K562 (cell line): Measurements from ENCODE around the gene PPP1R14B. TPM values are rescaled to one million over a fixed set of nuclear protein-coding genes. Genes with fewer than 3 reads are reported as not detected.
A peak's percentile ranks its signal among the peaks of the same experiment; 100 is the strongest.

Experiments
- ATAC-seq: fragments of 200-7000 bp; cut with Tn5 transposase; 3 replicates; pipeline ENCODE4 v1.9.1; 2020; ENCODE audit warnings: moderate library complexity
- BruUV-seq: library from RNA; stranded (reverse); fragments of 400-500 nt; replicated peaks from 2 replicates; lab custom pipeline; 2021; lab: Mats Ljungman, UMichigan
- CTCF ChIA-PET: fragments of 300-600 bp; formaldehyde crosslinking; extraction: SDS; loops from one replicate; lab custom pipeline; 2021; ENCODE audit warnings: low intra/inter-chr PET ratio; lab: Yijun Ruan, JAX
- POLR2A ChIA-PET: fragments of 300-600, 350-650 bp; sonication (Branson Sonifier 250); formaldehyde crosslinking; extraction: SDS; loops from one replicate; lab custom pipeline; 2021; ENCODE audit warnings: antibody characterized with exemption, inconsistent platforms; lab: Yijun Ruan, JAX
- DNase-seq, 4 experiments: peaks; one replicate each; pipeline versions ENCODE4 v3.0.0 to v3.0.0-alpha.2; 2011 to 2018; ENCODE audit warnings: low spot score in 3 of 4, mixed read lengths in 3 of 4; ENCODE audit errors: extremely low read depth in 1 of 4
- FAIRE-seq: peaks from 2 replicates; lab custom pipeline; 2011; peaks lifted over from hg19 to GRCh38; lab: Jason Lieb, UNC
- H2AFZ ChIP-seq: 2 replicates; pipeline ENCODE4 v1.6.0; 2011; ENCODE audit warnings: low read depth, low read length, control low read depth, inconsistent platforms
- H3K27ac ChIP-seq: fragments of 200-600 bp; 3 replicates; pipeline ENCODE4 v1.8.0; 2011; ENCODE audit warnings: low read depth, mild to moderate bottlenecking, control low read depth, inconsistent platforms, low read length, moderate library complexity, mixed read lengths; ENCODE audit errors: extremely low read depth
- H3K27me3 ChIP-seq, 2 experiments: fragments of 300-600 bp in 1 of 2; 2 replicates in 1 of 2; 3 replicates in 1 of 2; pipeline versions ENCODE4 v1.6.0 to v1.8.0; 2011; ENCODE audit warnings: inconsistent platforms in 2 of 2, low read length in 2 of 2, mild to moderate bottlenecking in 1 of 2, mixed read lengths in 1 of 2, moderate library complexity in 1 of 2; ENCODE audit not compliant: control insufficient read depth in 2 of 2, insufficient read depth in 2 of 2
- H3K36me3 ChIP-seq: fragments of 300-600 bp; 3 replicates; pipeline ENCODE4 v1.8.0; 2011; ENCODE audit warnings: mild to moderate bottlenecking, low read length, inconsistent platforms; ENCODE audit not compliant: control insufficient read depth, insufficient read depth
- H3K4me1 ChIP-seq, 2 experiments: fragments of 200-600 bp in 1 of 2; replicated peaks in 1 of 2; 2 replicates in 1 of 2; 3 replicates in 1 of 2; pipeline versions ENCODE4 v1.5.1 to v1.8.0; 2011; ENCODE audit warnings: inconsistent platforms in 2 of 2, low read length in 2 of 2, mild to moderate bottlenecking in 1 of 2, mixed read lengths in 1 of 2, moderate library complexity in 1 of 2; ENCODE audit not compliant: control insufficient read depth in 2 of 2, insufficient read depth in 2 of 2
- H3K4me2 ChIP-seq: 2 replicates; pipeline ENCODE4 v1.6.1; 2011; ENCODE audit warnings: low read length, control low read depth, inconsistent platforms, mixed read lengths; ENCODE audit not compliant: insufficient read depth
- H3K4me3 ChIP-seq: fragments of 200-600 bp; sonication (generic), shearing (Covaris generic); 2 replicates; pipeline ENCODE4 v1.5.1; 2016; ENCODE audit warnings: control low read depth, inconsistent platforms
- H3K79me2 ChIP-seq: fragments of 200-600 bp; 3 replicates; pipeline ENCODE4 v1.8.0; 2011; ENCODE audit warnings: low read length, inconsistent platforms; ENCODE audit not compliant: control insufficient read depth, insufficient read depth
- H3K9ac ChIP-seq, 2 experiments: 2 replicates each; pipeline versions ENCODE4 v1.6.0 to v1.6.1; 2011; ENCODE audit warnings: low read depth in 2 of 2, low read length in 2 of 2, control low read depth in 1 of 2, inconsistent platforms in 1 of 2, mild to moderate bottlenecking in 1 of 2, mixed read lengths in 1 of 2; ENCODE audit not compliant: insufficient read depth in 1 of 2
- H3K9me1 ChIP-seq: one replicate; pipeline ENCODE4 v1.6.0; 2011; ENCODE audit warnings: inconsistent platforms, mild to moderate bottlenecking, low read length, moderate library complexity; ENCODE audit not compliant: control insufficient read depth, insufficient read depth
- H3K9me3 ChIP-seq: replicated peaks from 2 replicates; pipeline ENCODE4 v1.5.1; 2011; ENCODE audit warnings: low read depth, low read length, inconsistent platforms; ENCODE audit not compliant: control insufficient read depth, insufficient read depth
- H4K20me1 ChIP-seq: replicated peaks from 2 replicates; pipeline ENCODE4 v1.6.1; 2011; ENCODE audit warnings: low read length, inconsistent platforms, mixed read lengths; ENCODE audit not compliant: control insufficient read depth, insufficient read depth
- DACH1 ChIP-seq: fragments of 450-650 bp; IDR thresholded peaks from 2 replicates; pipeline ENCODE4 v1.6.1; 2018; ENCODE audit not compliant: partially characterized antibody
- HNRNPK ChIP-seq: fragments of 200-400 bp; formaldehyde crosslinking; IDR thresholded peaks from one replicate; pipeline ENCODE4 v1.6.1; 2018; ENCODE audit warnings: mild to moderate bottlenecking, low read depth, low read length; ENCODE audit not compliant: poor library complexity, severe bottlenecking
- MCM3 ChIP-seq: fragments of 450-650 bp; IDR thresholded peaks from 2 replicates; pipeline ENCODE4 v1.6.1; 2016
- MCM5 ChIP-seq: fragments of 450-650 bp; IDR thresholded peaks from 2 replicates; pipeline ENCODE4 v1.6.1; 2016; ENCODE audit warnings: low read depth
- NFE2 ChIP-seq: IDR thresholded peaks from 2 replicates; pipeline ENCODE4 v1.6.1; 2014; ENCODE audit warnings: antibody characterized with exemption, low read depth
- PCBP1 ChIP-seq: fragments of 200-400 bp; formaldehyde crosslinking; IDR thresholded peaks from 2 replicates; pipeline ENCODE4 v1.6.1; 2018; ENCODE audit warnings: mild to moderate bottlenecking, low read depth, low read length; ENCODE audit not compliant: poor library complexity, severe bottlenecking
- RBFOX2 ChIP-seq: fragments of 200-400 bp; formaldehyde crosslinking; IDR thresholded peaks from 2 replicates; pipeline ENCODE4 v1.6.1; 2017; ENCODE audit warnings: low read depth, mild to moderate bottlenecking, low read length, moderate library complexity
- SMARCE1 ChIP-seq: fragments of 450-650 bp; IDR thresholded peaks from 2 replicates; pipeline ENCODE4 v1.7.1; 2016; ENCODE audit warnings: mild to moderate bottlenecking
- SUPT5H ChIP-seq: fragments of 450-650 bp; IDR thresholded peaks from 2 replicates; pipeline ENCODE4 v1.6.1; 2016
- TFAM ChIP-seq: fragments of 250-450 bp; sonication (Bioruptor Pico); conservative IDR thresholded peaks from 2 replicates; pipeline ENCODE4 v1.5.0; 2021; ENCODE audit warnings: mild to moderate bottlenecking, moderate library complexity
- ZNF3 ChIP-seq: fragments of 250-450 bp; sonication (Bioruptor Pico); IDR thresholded peaks from 2 replicates; pipeline ENCODE4 v1.5.0; 2021; ENCODE audit warnings: mild to moderate bottlenecking, moderate library complexity
- WGBS: fragments of 100-300 bp; shearing (Covaris generic); methylation state at CpG from one replicate; pipeline ENCODE4 v1.1.6; 2016; ENCODE audit warnings: low coverage, mixed read lengths; ENCODE audit not compliant: insufficient coverage; ENCODE audit errors: missing lambda C conversion rate; 5-methylcytosine and 5-hydroxymethylcytosine counted together
- in situ Hi-C: fragments of 300-500 bp; cut with MboI; formaldehyde crosslinking; loops from 4 replicates; pipeline ENCODE4 v1.15.0; 2018; ENCODE audit warnings: inconsistent platforms, mixed read lengths
- intact Hi-C: fragments of 100-400 bp; cut with micrococcal nuclease; formaldehyde crosslinking; loops from 2 replicates; pipeline ENCODE4 v1.14.2; 2022
- polyA plus RNA-seq, 8 experiments: library from polyadenylated mRNA; depleted of rRNA in 4 of 8; stranded (reverse) in 5 of 8; unstranded in 3 of 8; fragments of >200 nt; fragmentation: Nextera tagmentation in 2 of 8; fragmentation: Illumina TruSeq in 1 of 8; extraction: Ambion mirVana in 2 of 8; extraction: Trizol in 1 of 8; gene quantifications; 2 replicates each; pipeline versions ENCODE4 v1.2.1 to v1.2.3, GENCODE V29; 2011 to 2014; ENCODE audit warnings: inconsistent platforms in 1 of 8, missing spikeins in 1 of 8
- total RNA-seq, 7 experiments: library from RNA; depleted of rRNA in 6 of 7; stranded (reverse); fragments of >200 nt in 6 of 7; fragmentation: Illumina TruSeq in 2 of 7; extraction: Trizol in 2 of 7; gene quantifications; 2 replicates each; pipeline versions ENCODE4 v1.2.1 to v1.2.3, GENCODE V29; 2011 to 2021; ENCODE audit warnings: low replicate concordance in 1 of 7
- TF ChIP-seq, protein P1 (sequence below): conservative IDR thresholded peaks from 2 replicates; pipeline ENCODE4 v1.6.1; 2011; ENCODE audit warnings: low read depth, mild to moderate bottlenecking, low read length; ENCODE audit not compliant: control insufficient read depth
- TF ChIP-seq, protein P2 (sequence below): fragments of 250-450 bp; sonication (Bioruptor Pico); IDR thresholded peaks from 2 replicates; pipeline ENCODE4 v1.9.0; 2021; ENCODE audit warnings: mild to moderate bottlenecking
- TF ChIP-seq, protein P3 (sequence below): sonication (generic); formaldehyde crosslinking; IDR thresholded peaks from 2 replicates; pipeline ENCODE4 v1.8.0; 2022; ENCODE audit warnings: mild to moderate bottlenecking, missing genetic modification reagents, borderline replicate concordance
- TF ChIP-seq, protein P4 (sequence below): sonication (generic); formaldehyde crosslinking; IDR thresholded peaks from 2 replicates; pipeline ENCODE4 v1.8.1; 2023; ENCODE audit warnings: mild to moderate bottlenecking, missing genetic modification reagents

Gene PPP1R14B
- total and polyA plus RNA-seq, 9 of the 15 experiments (the other 6 are each of a cell fraction or from before 2014, with no cell fraction given): 7.7 to 566 (median 212) TPM

- peak overlapping the region; percentile 84 to 95 for H3K9ac ChIP-seq
- intact Hi-C loops (no loop called here), in situ Hi-C loops (no loop called here)
- H4K20me1 ChIP-seq: peaks cover 7% of the 10 kb centered on the region
- H3K4me1 ChIP-seq: peaks cover 30 to 90% of the 10 kb centered on the region in 2 experiments
- no peak for ATAC-seq
- peak overlapping the region; percentile 87 for H3K4me3 ChIP-seq
- CTCF ChIA-PET: interaction anchor here (0.6 kb wide), 1 partner anchor 1346 kb away, joined by 3 read pairs; no protein-coding TSS in a partner anchor
- no TSS peak for BruUV-seq
- H3K4me2 ChIP-seq: peak overlapping the region; percentile 85
- H3K36me3 ChIP-seq: peaks cover 37% of the 10 kb centered on the region; the same call in 2 of the 3 replicates
- no peak for DNase-seq
- whole genome bisulfite sequencing: 2% methylated on average over 13 of the region's 18 CpGs
- TF ChIP-seq PCBP1 (peak; percentile 26), SMARCE1 (0 out of 2 replicates have a peak, but pooled peaks have one; percentile 10), ZNF3 (no peak), DACH1 (peak; percentile 27), SUPT5H (no peak), MCM3 (no peak), MCM5 (no peak), HNRNPK (no peak), NFE2 (no peak), RBFOX2 (peak; percentile 25; the same call in 1 of the 2 replicates), TFAM (CRISPR knock-in tag) (no peak)
- TF ChIP-seq, protein P1, sequence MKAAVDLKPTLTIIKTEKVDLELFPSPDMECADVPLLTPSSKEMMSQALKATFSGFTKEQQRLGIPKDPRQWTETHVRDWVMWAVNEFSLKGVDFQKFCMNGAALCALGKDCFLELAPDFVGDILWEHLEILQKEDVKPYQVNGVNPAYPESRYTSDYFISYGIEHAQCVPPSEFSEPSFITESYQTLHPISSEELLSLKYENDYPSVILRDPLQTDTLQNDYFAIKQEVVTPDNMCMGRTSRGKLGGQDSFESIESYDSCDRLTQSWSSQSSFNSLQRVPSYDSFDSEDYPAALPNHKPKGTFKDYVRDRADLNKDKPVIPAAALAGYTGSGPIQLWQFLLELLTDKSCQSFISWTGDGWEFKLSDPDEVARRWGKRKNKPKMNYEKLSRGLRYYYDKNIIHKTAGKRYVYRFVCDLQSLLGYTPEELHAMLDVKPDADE: 0 out of 2 replicates have a peak, but pooled peaks have one; percentile 8
- TF ChIP-seq, protein P2, sequence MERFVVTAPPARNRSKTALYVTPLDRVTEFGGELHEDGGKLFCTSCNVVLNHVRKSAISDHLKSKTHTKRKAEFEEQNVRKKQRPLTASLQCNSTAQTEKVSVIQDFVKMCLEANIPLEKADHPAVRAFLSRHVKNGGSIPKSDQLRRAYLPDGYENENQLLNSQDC: no peak
- TF ChIP-seq, protein P3, sequence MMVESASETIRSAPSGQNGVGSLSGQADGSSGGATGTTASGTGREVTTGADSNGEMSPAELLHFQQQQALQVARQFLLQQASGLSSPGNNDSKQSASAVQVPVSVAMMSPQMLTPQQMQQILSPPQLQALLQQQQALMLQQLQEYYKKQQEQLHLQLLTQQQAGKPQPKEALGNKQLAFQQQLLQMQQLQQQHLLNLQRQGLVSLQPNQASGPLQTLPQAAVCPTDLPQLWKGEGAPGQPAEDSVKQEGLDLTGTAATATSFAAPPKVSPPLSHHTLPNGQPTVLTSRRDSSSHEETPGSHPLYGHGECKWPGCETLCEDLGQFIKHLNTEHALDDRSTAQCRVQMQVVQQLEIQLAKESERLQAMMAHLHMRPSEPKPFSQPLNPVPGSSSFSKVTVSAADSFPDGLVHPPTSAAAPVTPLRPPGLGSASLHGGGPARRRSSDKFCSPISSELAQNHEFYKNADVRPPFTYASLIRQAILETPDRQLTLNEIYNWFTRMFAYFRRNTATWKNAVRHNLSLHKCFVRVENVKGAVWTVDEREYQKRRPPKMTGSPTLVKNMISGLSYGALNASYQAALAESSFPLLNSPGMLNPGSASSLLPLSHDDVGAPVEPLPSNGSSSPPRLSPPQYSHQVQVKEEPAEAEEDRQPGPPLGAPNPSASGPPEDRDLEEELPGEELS (CRISPR knock-in tag): no peak
- TF ChIP-seq, protein P4, sequence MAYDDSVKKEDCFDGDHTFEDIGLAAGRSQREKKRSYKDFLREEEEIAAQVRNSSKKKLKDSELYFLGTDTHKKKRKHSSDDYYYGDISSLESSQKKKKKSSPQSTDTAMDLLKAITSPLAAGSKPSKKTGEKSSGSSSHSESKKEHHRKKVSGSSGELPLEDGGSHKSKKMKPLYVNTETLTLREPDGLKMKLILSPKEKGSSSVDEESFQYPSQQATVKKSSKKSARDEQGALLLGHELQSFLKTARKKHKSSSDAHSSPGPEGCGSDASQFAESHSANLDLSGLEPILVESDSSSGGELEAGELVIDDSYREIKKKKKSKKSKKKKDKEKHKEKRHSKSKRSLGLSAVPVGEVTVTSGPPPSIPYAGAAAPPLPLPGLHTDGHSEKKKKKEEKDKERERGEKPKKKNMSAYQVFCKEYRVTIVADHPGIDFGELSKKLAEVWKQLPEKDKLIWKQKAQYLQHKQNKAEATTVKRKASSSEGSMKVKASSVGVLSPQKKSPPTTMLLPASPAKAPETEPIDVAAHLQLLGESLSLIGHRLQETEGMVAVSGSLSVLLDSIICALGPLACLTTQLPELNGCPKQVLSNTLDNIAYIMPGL (CRISPR knock-in tag): 0 out of 2 replicates have a peak, but pooled peaks have one; percentile 7
- peak overlapping the region; percentile 80 for H3K27ac ChIP-seq
- H2AFZ ChIP-seq: peak overlapping the region; percentile 51; the same call in 1 of the 2 replicates
- H3K79me2 ChIP-seq: peaks cover 27% of the 10 kb centered on the region
- H3K9me3 ChIP-seq: no peaks in the 10 kb centered on the region
- POLR2A ChIA-PET: interaction anchor here (0.7 to 1.8 kb wide), 5 partner anchors 8 to 46 kb away, joined by 3 to 8 read pairs (median 7); partner anchors contain the start of gene FERMT3
- no peaks in the 10 kb centered on the region for H3K9me1 ChIP-seq
- no peaks in the 10 kb centered on the region for H3K27me3 ChIP-seq
- no peak for FAIRE-seq
Observed at GRCh38 chr11:64251753-64252002, 4.9 kb upstream of the PPP1R14B start.
